ENCODE data around the gene CREBBP.

CREBBP gene

GRCh38 chr16:3756113-3756512, 124.4 kb downstream of the CREBBP start:
- Histone ChIP-seq H3K4me1 (ENCODE audit: control insufficient read depth in 1 of 2, insufficient read depth in 2 of 2, low read length in 2 of 2) (peaks cover 0 to 5% of the 10 kb centered on the region in 2 donors), H3K4me3 (ENCODE audit: low read depth in 1 of 2, low read length in 2 of 2) (no peak overlapping the region), H3K36me3 (ENCODE audit: control insufficient read depth in 1 of 2, insufficient read depth in 2 of 2, low read length in 2 of 2) (peaks cover 37 to 38% of the 10 kb centered on the region in 2 donors), H3K27me3 (ENCODE audit: low read depth, low read length) (no peaks in the 10 kb centered on the region), H3K9me3 (ENCODE audit: control insufficient read depth in 1 of 2, low read length in 2 of 2) (no peaks in the 10 kb centered on the region), H3K27ac (ENCODE audit: low read length) (no peak overlapping the region)

GRCh38 chr16:3755249-3755648, 125.3 kb downstream of the CREBBP start:
- peaks cover 37 to 42% of the 10 kb centered on the region in 2 donors for H3K36me3 ChIP-seq (ENCODE audit: control insufficient read depth in 1 of 2, insufficient read depth in 2 of 2, low read length in 2 of 2)
- no peaks in the 10 kb centered on the region for H3K27me3 ChIP-seq (ENCODE audit: low read depth, low read length)
- H3K4me1 ChIP-seq (ENCODE audit: control insufficient read depth in 1 of 2, insufficient read depth in 2 of 2, low read length in 2 of 2) = peaks cover 0 to 5% of the 10 kb centered on the region in 2 donors
- H3K4me3 ChIP-seq (ENCODE audit: low read depth in 1 of 2, low read length in 2 of 2) = no peak overlapping the region
- no peak overlapping the region for H3K27ac ChIP-seq (ENCODE audit: low read length)
- H3K9me3 ChIP-seq (ENCODE audit: control insufficient read depth in 1 of 2, low read length in 2 of 2) = no peaks in the 10 kb centered on the region

GRCh38 chr16:3754772-3755171, 125.7 kb downstream of the CREBBP start:
- H3K27me3 ChIP-seq (ENCODE audit: low read depth, low read length) = no peaks in the 10 kb centered on the region
- H3K27ac ChIP-seq (ENCODE audit: low read length) = no peak overlapping the region
- no peak overlapping the region for H3K4me3 ChIP-seq (ENCODE audit: low read depth in 1 of 2, low read length in 2 of 2)
- H3K9me3 ChIP-seq (ENCODE audit: control insufficient read depth in 1 of 2, low read length in 2 of 2) = no peaks in the 10 kb centered on the region
- peaks cover 0 to 5% of the 10 kb centered on the region in 2 donors for H3K4me1 ChIP-seq (ENCODE audit: control insufficient read depth in 1 of 2, insufficient read depth in 2 of 2, low read length in 2 of 2)
- H3K36me3 ChIP-seq (ENCODE audit: control insufficient read depth in 1 of 2, insufficient read depth in 2 of 2, low read length in 2 of 2) = peaks cover 37 to 47% of the 10 kb centered on the region in 2 donors

GRCh38 chr16:3754081-3754703, 126.3 kb downstream of the CREBBP start:
- Histone ChIP-seq H3K27me3 (ENCODE audit: low read depth, low read length) (no peaks in the 10 kb centered on the region), H3K4me1 (ENCODE audit: control insufficient read depth in 1 of 2, insufficient read depth in 2 of 2, low read length in 2 of 2) (peaks cover 0 to 5% of the 10 kb centered on the region in 2 donors), H3K36me3 (ENCODE audit: control insufficient read depth in 1 of 2, insufficient read depth in 2 of 2, low read length in 2 of 2) (peaks cover 37 to 51% of the 10 kb centered on the region in 2 donors), H3K9me3 (ENCODE audit: control insufficient read depth in 1 of 2, low read length in 2 of 2) (no peaks in the 10 kb centered on the region), H3K4me3 (ENCODE audit: low read depth in 1 of 2, low read length in 2 of 2) (no peak overlapping the region), H3K27ac (ENCODE audit: low read length) (no peak overlapping the region)

GRCh38 chr16:3752984-3753383, 127.5 kb downstream of the CREBBP start:
- H3K9me3 ChIP-seq (ENCODE audit: control insufficient read depth in 1 of 2, low read length in 2 of 2) = no peaks in the 10 kb centered on the region
- peaks cover 0 to 5% of the 10 kb centered on the region in 2 donors for H3K4me1 ChIP-seq (ENCODE audit: control insufficient read depth in 1 of 2, insufficient read depth in 2 of 2, low read length in 2 of 2)
- no peaks in the 10 kb centered on the region for H3K27me3 ChIP-seq (ENCODE audit: low read depth, low read length)
- H3K4me3 ChIP-seq (ENCODE audit: low read depth in 1 of 2, low read length in 2 of 2) = no peak overlapping the region
- H3K27ac ChIP-seq (ENCODE audit: low read length) = no peak overlapping the region
- H3K36me3 ChIP-seq (ENCODE audit: control insufficient read depth in 1 of 2, insufficient read depth in 2 of 2, low read length in 2 of 2) = peaks cover 33 to 49% of the 10 kb centered on the region in 2 donors

- Histone ChIP-seq H3K4me1 (ENCODE audit: control insufficient read depth in 1 of 2, insufficient read depth in 2 of 2, low read length in 2 of 2) (peaks cover 0 to 5% of the 10 kb centered on the region in 2 donors), H3K36me3 (ENCODE audit: control insufficient read depth in 1 of 2, insufficient read depth in 2 of 2, low read length in 2 of 2) (peaks cover 28 to 44% of the 10 kb centered on the region in 2 donors), H3K27ac (ENCODE audit: low read length) (no peak overlapping the region), H3K27me3 (ENCODE audit: low read depth, low read length) (no peaks in the 10 kb centered on the region), H3K4me3 (ENCODE audit: low read depth in 1 of 2, low read length in 2 of 2) (no peak overlapping the region), H3K9me3 (ENCODE audit: control insufficient read depth in 1 of 2, low read length in 2 of 2) (no peaks in the 10 kb centered on the region)
Measured at GRCh38 chr16:3751878-3752277, 128.6 kb downstream of the CREBBP start.

GRCh38 chr16:3748307-3748706, 132.2 kb downstream of the CREBBP start:
- Histone ChIP-seq H3K27ac (ENCODE audit: low read length) (no peak overlapping the region), H3K9me3 (ENCODE audit: control insufficient read depth in 1 of 2, low read length in 2 of 2) (no peaks in the 10 kb centered on the region), H3K27me3 (ENCODE audit: low read depth, low read length) (no peaks in the 10 kb centered on the region), H3K4me3 (ENCODE audit: low read depth in 1 of 2, low read length in 2 of 2) (no peak overlapping the region), H3K36me3 (ENCODE audit: control insufficient read depth in 1 of 2, insufficient read depth in 2 of 2, low read length in 2 of 2) (peaks cover 24 to 57% of the 10 kb centered on the region in 2 donors), H3K4me1 (ENCODE audit: control insufficient read depth in 1 of 2, insufficient read depth in 2 of 2, low read length in 2 of 2) (peaks cover 0 to 10% of the 10 kb centered on the region in 2 donors)

GRCh38 chr16:3745751-3746355, 134.7 kb downstream of the CREBBP start:
- Histone ChIP-seq H3K4me3 (ENCODE audit: low read depth in 1 of 2, low read length in 2 of 2) (no peak overlapping the region), H3K9me3 (ENCODE audit: control insufficient read depth in 1 of 2, low read length in 2 of 2) (no peaks in the 10 kb centered on the region), H3K4me1 (ENCODE audit: control insufficient read depth in 1 of 2, insufficient read depth in 2 of 2, low read length in 2 of 2) (peaks cover 0 to 5% of the 10 kb centered on the region in 2 donors), H3K27ac (ENCODE audit: low read length) (no peak overlapping the region), H3K27me3 (ENCODE audit: low read depth, low read length) (no peaks in the 10 kb centered on the region), H3K36me3 (ENCODE audit: control insufficient read depth in 1 of 2, insufficient read depth in 2 of 2, low read length in 2 of 2) (peaks cover 42 to 67% of the 10 kb centered on the region in 2 donors)

GRCh38 chr16:3744018-3744417, 136.5 kb downstream of the CREBBP start:
- Histone ChIP-seq H3K4me3 (ENCODE audit: low read depth in 1 of 2, low read length in 2 of 2) (no peak overlapping the region), H3K36me3 (ENCODE audit: control insufficient read depth in 1 of 2, insufficient read depth in 2 of 2, low read length in 2 of 2) (peaks cover 59 to 73% of the 10 kb centered on the region in 2 donors), H3K9me3 (ENCODE audit: control insufficient read depth in 1 of 2, low read length in 2 of 2) (no peaks in the 10 kb centered on the region), H3K27ac (ENCODE audit: low read length) (no peak overlapping the region), H3K4me1 (ENCODE audit: control insufficient read depth in 1 of 2, insufficient read depth in 2 of 2, low read length in 2 of 2) (peaks cover 0 to 5% of the 10 kb centered on the region in 2 donors), H3K27me3 (ENCODE audit: low read depth, low read length) (no peaks in the 10 kb centered on the region)

GRCh38 chr16:3740934-3741333, 139.6 kb downstream of the CREBBP start:
- no peak overlapping the region for H3K27ac ChIP-seq (ENCODE audit: low read length)
- H3K4me3 ChIP-seq (ENCODE audit: low read depth in 1 of 2, low read length in 2 of 2) = no peak overlapping the region
- no peaks in the 10 kb centered on the region for H3K27me3 ChIP-seq (ENCODE audit: low read depth, low read length)
- peaks cover 0 to 5% of the 10 kb centered on the region in 2 donors for H3K4me1 ChIP-seq (ENCODE audit: control insufficient read depth in 1 of 2, insufficient read depth in 2 of 2, low read length in 2 of 2)
- no peaks in the 10 kb centered on the region for H3K9me3 ChIP-seq (ENCODE audit: control insufficient read depth in 1 of 2, low read length in 2 of 2)
- peaks cover 71 to 81% of the 10 kb centered on the region in 2 donors for H3K36me3 ChIP-seq (ENCODE audit: control insufficient read depth in 1 of 2, insufficient read depth in 2 of 2, low read length in 2 of 2)

GRCh38 chr16:3740186-3740585, 140.3 kb downstream of the CREBBP start:
- Histone ChIP-seq H3K36me3 (ENCODE audit: control insufficient read depth in 1 of 2, insufficient read depth in 2 of 2, low read length in 2 of 2) (peaks cover 79 to 81% of the 10 kb centered on the region in 2 donors), H3K27me3 (ENCODE audit: low read depth, low read length) (no peaks in the 10 kb centered on the region), H3K4me1 (ENCODE audit: control insufficient read depth in 1 of 2, insufficient read depth in 2 of 2, low read length in 2 of 2) (no peaks in the 10 kb centered on the region), H3K27ac (ENCODE audit: low read length) (no peak overlapping the region), H3K4me3 (ENCODE audit: low read depth in 1 of 2, low read length in 2 of 2) (no peak overlapping the region), H3K9me3 (ENCODE audit: control insufficient read depth in 1 of 2, low read length in 2 of 2) (no peaks in the 10 kb centered on the region)
